GM19240 (cell line): ENCODE measurements around the gene KLHL29.
"Not testable (repeated sequence)": the region's sequence is repeated elsewhere in the genome, so short reads cannot be mapped to it uniquely, and the experiment has no call there.

ENCODE experiments used
- DNase-seq: peaks from one replicate; pipeline ENCODE4 v3.0.0; 2011; ENCODE audit warnings: low spot score; ENCODE audit not compliant: insufficient read length

The KLHL29 gene

GRCh38 chr2:23367760-23368159 is 17.2 kb upstream of the KLHL29 start:
- DNase-seq = no peak

- no peak for DNase-seq
Measured at GRCh38 chr2:23373666-23374065, 11.3 kb upstream of the KLHL29 start.

GRCh38 chr2:23375448-23375847 is 9.5 kb upstream of the KLHL29 start:
- DNase-seq = no peak

GRCh38 chr2:23376075-23376474 is 8.9 kb upstream of the KLHL29 start:
- DNase-seq = no peak

GRCh38 chr2:23376972-23377371 is 8.0 kb upstream of the KLHL29 start:
- no peak for DNase-seq

- no peak for DNase-seq
Measured at GRCh38 chr2:23377771-23378170, 7.2 kb upstream of the KLHL29 start.

GRCh38 chr2:23378496-23378895 is 6.5 kb upstream of the KLHL29 start:
- DNase-seq = no peak

GRCh38 chr2:23379220-23379695 is 5.7 kb upstream of the KLHL29 start:
- DNase-seq = no peak

- no peak for DNase-seq
Measured at GRCh38 chr2:23380562-23381065, 4.4 kb upstream of the KLHL29 start.

GRCh38 chr2:23381084-23381483 is 3.9 kb upstream of the KLHL29 start:
- no peak for DNase-seq

- DNase-seq = no peak
Measured at GRCh38 chr2:23381485-23381884, 3.5 kb upstream of the KLHL29 start.

GRCh38 chr2:23383100-23383499 is 1.9 kb upstream of the KLHL29 start:
- no peak for DNase-seq

GRCh38 chr2:23385351-23385747 is 370 bp downstream of the KLHL29 start:
- DNase-seq = no peak

- DNase-seq = no peak
Measured at GRCh38 chr2:23385748-23386338, 864 bp downstream of the KLHL29 start.

- no peak for DNase-seq
Measured at GRCh38 chr2:23386339-23387220, 1.6 kb downstream of the KLHL29 start.

- no peak for DNase-seq
Measured at GRCh38 chr2:23387221-23387550, 2.2 kb downstream of the KLHL29 start.

GRCh38 chr2:23387845-23388244 is 2.9 kb downstream of the KLHL29 start:
- DNase-seq = no peak

GRCh38 chr2:23388294-23388693 is 3.3 kb downstream of the KLHL29 start:
- DNase-seq = no peak

- no peak for DNase-seq
Measured at GRCh38 chr2:23388756-23389514, 4.0 kb downstream of the KLHL29 start.

- DNase-seq = no peak
Measured at GRCh38 chr2:23390152-23390551, 5.2 kb downstream of the KLHL29 start.

GRCh38 chr2:23391237-23391736 is 6.3 kb downstream of the KLHL29 start:
- DNase-seq = not testable (repeated sequence)

- DNase-seq = no peak
Measured at GRCh38 chr2:23393722-23394121, 8.7 kb downstream of the KLHL29 start.
